ENCODE results near the gene CLCN3. TPM values are rescaled to one million over a fixed set of nuclear protein-coding genes. Genes with fewer than 3 reads are reported as not detected.
"Not testable (repeated sequence)": the region's sequence is repeated elsewhere in the genome, so short reads cannot be mapped to it uniquely, and the experiment has no call there.

The CLCN3 gene
- total RNA-seq, 1 donor from 2014 or later: 34.7 TPM

DNA sequence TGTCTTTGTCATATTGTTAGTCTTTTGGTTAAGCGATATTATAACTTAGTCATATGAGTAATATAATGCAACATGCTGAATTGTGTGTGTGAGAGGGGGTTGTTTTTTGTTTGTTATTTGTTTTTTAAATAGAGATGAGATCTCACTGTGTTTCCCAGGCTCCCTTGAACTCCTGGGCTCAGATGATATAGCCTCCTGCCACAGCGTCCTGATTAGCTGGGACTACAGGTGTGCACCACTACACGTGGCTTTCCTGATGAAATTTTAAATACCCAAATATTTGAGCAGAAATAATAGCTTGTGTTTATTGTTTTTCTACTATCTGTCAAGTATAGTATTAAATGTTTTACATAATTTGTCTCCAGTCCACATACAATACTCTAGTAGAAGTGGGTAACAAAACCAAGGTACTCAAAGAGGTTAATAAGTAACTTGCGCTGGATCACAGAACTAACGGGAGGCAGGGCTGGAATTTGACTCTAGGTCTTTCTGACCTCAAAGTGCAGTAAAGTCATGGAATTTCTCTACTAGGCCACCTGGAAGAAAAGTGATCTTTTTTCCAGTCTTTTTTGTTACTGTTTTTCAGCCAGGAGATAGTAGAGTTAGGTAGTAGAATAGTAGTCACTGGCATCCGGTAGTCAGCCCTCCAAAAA is 47.8 kb downstream of the CLCN3 start:
- Mint-ChIP-seq H3K27me3 (ENCODE audit: low read depth) (no peaks in the 10 kb centered on the region), H3K4me1 (ENCODE audit: low read depth) (peaks cover 21% of the 10 kb centered on the region), H3K9me3 (ENCODE audit: low read depth) (peaks cover 5% of the 10 kb centered on the region), H3K27ac (ENCODE audit: unreplicated experiment) (no peak overlapping the region), H3K36me3 (ENCODE audit: low read depth) (peaks cover 3% of the 10 kb centered on the region), H3K4me3 (ENCODE audit: unreplicated experiment) (no peak overlapping the region)
- DNase-seq (ENCODE audit: low spot score): no peak
- TF ChIP-seq, protein P1, sequence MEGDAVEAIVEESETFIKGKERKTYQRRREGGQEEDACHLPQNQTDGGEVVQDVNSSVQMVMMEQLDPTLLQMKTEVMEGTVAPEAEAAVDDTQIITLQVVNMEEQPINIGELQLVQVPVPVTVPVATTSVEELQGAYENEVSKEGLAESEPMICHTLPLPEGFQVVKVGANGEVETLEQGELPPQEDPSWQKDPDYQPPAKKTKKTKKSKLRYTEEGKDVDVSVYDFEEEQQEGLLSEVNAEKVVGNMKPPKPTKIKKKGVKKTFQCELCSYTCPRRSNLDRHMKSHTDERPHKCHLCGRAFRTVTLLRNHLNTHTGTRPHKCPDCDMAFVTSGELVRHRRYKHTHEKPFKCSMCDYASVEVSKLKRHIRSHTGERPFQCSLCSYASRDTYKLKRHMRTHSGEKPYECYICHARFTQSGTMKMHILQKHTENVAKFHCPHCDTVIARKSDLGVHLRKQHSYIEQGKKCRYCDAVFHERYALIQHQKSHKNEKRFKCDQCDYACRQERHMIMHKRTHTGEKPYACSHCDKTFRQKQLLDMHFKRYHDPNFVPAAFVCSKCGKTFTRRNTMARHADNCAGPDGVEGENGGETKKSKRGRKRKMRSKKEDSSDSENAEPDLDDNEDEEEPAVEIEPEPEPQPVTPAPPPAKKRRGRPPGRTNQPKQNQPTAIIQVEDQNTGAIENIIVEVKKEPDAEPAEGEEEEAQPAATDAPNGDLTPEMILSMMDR (IDR thresholded peaks at IDR 0.05): no peak

DNA sequence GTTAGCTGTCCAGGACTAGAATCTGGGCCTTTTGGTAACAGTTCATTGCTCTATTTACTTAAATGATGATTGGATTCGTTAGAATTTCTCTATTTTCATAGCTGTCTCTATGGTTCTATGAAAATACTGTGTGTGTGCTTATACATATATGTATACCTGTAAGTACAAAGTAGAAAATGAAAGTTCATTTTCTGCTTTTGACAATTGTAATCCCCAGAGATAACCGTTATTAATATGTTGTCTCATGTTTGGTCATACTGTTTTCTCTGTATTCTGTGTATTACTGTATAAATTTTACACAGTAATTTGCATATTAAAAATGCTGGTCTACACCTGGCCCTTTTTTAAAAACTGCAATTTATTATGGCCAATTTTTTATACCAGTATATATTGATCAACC is 55.4 kb downstream of the CLCN3 start:
- TF ChIP-seq, protein P1 (IDR thresholded peaks at IDR 0.05): no peak
- peaks cover 3% of the 10 kb centered on the region for H3K9me3 Mint-ChIP-seq (ENCODE audit: low read depth)
- peaks cover 3% of the 10 kb centered on the region for H3K4me1 Mint-ChIP-seq (ENCODE audit: low read depth)
- H3K27ac Mint-ChIP-seq (ENCODE audit: unreplicated experiment): no peak overlapping the region
- no peaks in the 10 kb centered on the region for H3K27me3 Mint-ChIP-seq (ENCODE audit: low read depth)
- no peak for DNase-seq (ENCODE audit: low spot score)
- H3K4me3 Mint-ChIP-seq (ENCODE audit: unreplicated experiment): no peak overlapping the region
- peaks cover 2% of the 10 kb centered on the region for H3K36me3 Mint-ChIP-seq (ENCODE audit: low read depth)

DNA sequence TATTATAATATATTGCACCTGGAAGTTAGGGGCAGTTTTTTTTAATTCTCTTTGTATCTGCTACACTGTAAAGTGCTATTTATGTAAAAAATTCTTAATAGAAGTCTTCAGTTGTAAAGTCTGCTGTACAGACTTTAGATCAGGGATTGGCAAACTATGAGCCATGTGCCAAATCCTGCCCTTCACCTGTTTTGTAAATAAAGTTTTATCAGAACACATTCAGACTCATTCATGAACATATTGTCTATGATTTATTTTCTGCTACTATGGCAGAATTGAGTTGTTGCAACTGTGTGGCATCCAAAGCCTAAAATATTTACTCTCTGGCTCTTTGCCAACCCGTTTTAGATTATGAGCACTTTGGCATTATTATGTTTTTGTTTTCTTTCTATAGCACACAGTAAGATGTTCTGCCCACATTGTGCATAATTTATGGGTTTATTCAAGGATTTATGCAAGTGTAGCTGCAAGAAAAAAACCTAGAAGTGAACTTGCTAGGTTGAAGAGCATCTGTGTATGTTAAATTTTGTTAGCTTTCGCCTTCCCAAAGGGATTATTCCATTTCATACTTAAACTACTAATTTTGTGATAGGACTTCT is 56.9 kb downstream of the CLCN3 start:
- no peaks in the 10 kb centered on the region for H3K27me3 Mint-ChIP-seq (ENCODE audit: low read depth)
- H3K9me3 Mint-ChIP-seq (ENCODE audit: low read depth): no peaks in the 10 kb centered on the region
- TF ChIP-seq, protein P1 (IDR thresholded peaks at IDR 0.05): no peak
- no peak overlapping the region for H3K27ac Mint-ChIP-seq (ENCODE audit: unreplicated experiment)
- no peak for DNase-seq (ENCODE audit: low spot score)
- peaks cover 3% of the 10 kb centered on the region for H3K4me1 Mint-ChIP-seq (ENCODE audit: low read depth)
- H3K36me3 Mint-ChIP-seq (ENCODE audit: low read depth): peaks cover 2% of the 10 kb centered on the region
- no peak overlapping the region for H3K4me3 Mint-ChIP-seq (ENCODE audit: unreplicated experiment)

DNA sequence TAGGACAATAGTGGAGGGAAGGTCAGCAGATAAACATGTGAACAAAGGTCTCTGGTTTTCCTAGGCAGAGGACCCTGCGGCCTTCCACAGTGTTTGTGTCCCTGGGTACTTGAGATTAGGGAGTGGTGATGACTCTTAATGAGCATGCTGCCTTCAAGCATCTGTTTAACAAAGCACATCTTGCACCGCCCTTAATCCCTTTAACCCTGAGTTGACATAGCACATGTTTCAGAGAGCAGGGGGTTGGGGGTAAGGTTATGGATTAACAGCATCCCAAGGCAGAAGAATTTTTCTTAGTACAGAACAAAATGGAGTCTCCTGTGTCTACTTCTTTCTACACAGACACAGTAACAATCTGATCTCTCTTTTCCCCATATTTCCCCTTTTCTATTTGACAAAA is 58.1 kb downstream of the CLCN3 start:
- H3K27me3 Mint-ChIP-seq (ENCODE audit: low read depth); DNase-seq (ENCODE audit: low spot score); H3K9me3 Mint-ChIP-seq (ENCODE audit: low read depth); H3K4me3 Mint-ChIP-seq (ENCODE audit: unreplicated experiment); H3K4me1 Mint-ChIP-seq (ENCODE audit: low read depth); H3K36me3 Mint-ChIP-seq (ENCODE audit: low read depth); H3K27ac Mint-ChIP-seq (ENCODE audit: unreplicated experiment): not testable (repeated sequence)

DNA sequence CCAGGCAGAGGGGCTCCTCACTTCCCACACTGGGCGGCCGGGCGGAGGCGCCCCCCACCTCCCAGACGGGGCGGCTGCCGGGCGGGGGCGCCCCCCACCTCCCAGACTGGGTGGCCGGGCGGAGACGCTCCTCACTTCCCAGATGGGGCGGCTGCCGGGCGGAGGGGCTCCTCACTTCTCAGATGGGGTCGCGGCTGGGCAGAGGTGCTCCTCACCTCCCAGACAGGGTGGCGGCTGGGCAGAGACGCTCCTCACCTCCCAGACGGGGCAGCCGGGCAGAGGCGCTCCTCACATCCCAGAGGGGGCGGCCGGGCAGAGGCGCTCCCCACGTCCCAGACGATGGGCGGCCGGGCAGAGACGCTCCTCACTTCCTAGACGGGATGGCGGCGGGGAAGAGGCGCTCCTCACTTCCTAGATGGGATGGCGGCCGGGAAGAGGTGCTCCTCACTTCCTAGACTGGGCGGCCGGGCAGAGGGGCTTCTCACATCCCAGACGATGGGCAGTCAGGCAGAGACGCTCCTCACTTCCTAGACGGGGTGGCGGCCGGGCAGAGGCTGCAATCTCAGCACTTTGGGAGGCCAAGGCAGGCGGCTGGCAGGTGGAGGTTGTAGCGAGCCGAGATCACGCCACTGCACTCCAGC is 58.7 kb downstream of the CLCN3 start:
- H3K4me1 Mint-ChIP-seq (ENCODE audit: low read depth); DNase-seq (ENCODE audit: low spot score); H3K27ac Mint-ChIP-seq (ENCODE audit: unreplicated experiment); H3K9me3 Mint-ChIP-seq (ENCODE audit: low read depth); H3K4me3 Mint-ChIP-seq (ENCODE audit: unreplicated experiment); H3K36me3 Mint-ChIP-seq (ENCODE audit: low read depth); H3K27me3 Mint-ChIP-seq (ENCODE audit: low read depth): not testable (repeated sequence)

DNA sequence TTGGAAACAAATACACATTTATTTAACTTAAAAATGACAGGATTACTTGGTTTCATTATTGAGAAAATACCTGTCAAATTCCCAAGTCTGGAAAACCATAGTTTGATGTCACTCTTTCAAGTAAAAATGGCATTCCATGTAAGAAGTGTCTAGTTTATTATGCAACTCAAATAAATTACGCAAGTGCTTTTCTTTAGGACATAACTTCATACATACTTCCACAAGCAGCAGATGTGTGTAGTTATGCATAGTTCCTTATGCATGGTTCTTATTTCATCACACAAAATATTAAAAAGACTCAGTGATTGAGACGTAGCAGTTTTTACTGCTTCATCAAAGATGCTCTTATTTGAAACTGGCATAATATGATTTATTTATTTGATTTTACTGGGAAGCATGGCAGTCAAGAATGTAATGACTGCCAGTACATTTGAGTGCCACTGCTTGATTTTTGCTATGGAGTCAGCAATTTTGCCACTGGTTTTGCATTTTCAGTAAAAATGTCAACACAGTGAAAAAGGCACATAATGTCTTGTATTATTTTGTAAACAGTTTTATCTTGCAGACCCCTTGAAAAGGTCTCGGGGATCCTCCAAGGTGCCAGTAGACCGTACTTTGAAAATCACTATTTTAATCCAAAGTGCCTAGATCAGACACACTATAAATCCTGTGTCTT is 62.1 kb downstream of the CLCN3 start:
- no peak for DNase-seq (ENCODE audit: low spot score)
- no peak overlapping the region for H3K27ac Mint-ChIP-seq (ENCODE audit: unreplicated experiment)
- H3K36me3 Mint-ChIP-seq (ENCODE audit: low read depth): peaks cover 5% of the 10 kb centered on the region
- TF ChIP-seq, protein P1 (IDR thresholded peaks at IDR 0.05): no peak
- no peaks in the 10 kb centered on the region for H3K27me3 Mint-ChIP-seq (ENCODE audit: low read depth)
- H3K9me3 Mint-ChIP-seq (ENCODE audit: low read depth): no peaks in the 10 kb centered on the region
- H3K4me1 Mint-ChIP-seq (ENCODE audit: low read depth): no peaks in the 10 kb centered on the region
- no peak overlapping the region for H3K4me3 Mint-ChIP-seq (ENCODE audit: unreplicated experiment)
